Activated CD4-positive, alpha-beta T cell treated with anti-CD3 and anti-CD28 coated beads for 48 hours (primary cell): ENCODE measurements around the gene PAPOLA.
"Not testable (repeated sequence)": the region's sequence is repeated elsewhere in the genome, so short reads cannot be mapped to it uniquely, and the experiment has no call there.

Experiments used
- DNase-seq: peaks from one replicate; pipeline ENCODE4 v3.0.0-alpha.2; 2020

The PAPOLA gene

DNA sequence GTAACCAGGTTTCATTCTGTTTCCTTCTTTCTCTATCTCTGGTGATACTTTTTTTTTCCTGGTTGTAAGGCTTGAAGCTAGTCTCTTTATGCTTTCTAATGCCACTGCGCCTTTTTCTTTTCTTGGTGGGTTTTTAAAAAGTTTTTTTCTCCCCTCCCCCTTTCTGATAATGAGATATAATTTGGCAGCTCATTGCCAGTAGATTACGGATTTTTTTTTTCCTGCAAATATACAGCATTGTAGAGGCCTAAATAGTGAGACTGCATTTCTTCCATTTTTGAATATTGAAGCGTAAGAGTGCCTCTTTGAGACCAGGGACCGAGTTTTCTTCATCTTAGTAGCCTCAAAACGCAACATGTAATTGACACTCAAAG is 1.1 kb downstream of the PAPOLA start:
- no peak for DNase-seq

DNA sequence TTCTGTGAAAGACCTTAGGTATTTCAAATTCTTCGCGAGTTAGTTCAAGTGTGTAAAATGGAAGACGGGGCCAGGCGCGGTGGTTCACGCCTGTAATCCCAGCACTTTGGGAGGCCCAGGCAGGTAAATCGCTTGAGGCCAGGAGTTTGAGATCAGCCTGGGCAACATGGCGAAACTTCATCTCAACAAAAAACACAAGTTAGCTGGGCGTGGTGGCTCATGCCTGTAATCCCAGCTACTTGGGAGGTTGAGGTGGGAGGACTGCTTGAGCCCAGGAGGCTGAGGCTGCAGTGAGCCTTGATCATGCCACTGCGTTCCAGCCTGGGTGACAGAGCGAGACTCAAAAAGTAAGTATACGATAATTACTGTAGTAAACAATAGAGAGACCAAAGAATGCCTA is 2.2 kb downstream of the PAPOLA start:
- DNase-seq, result not testable (repeated sequence)

DNA sequence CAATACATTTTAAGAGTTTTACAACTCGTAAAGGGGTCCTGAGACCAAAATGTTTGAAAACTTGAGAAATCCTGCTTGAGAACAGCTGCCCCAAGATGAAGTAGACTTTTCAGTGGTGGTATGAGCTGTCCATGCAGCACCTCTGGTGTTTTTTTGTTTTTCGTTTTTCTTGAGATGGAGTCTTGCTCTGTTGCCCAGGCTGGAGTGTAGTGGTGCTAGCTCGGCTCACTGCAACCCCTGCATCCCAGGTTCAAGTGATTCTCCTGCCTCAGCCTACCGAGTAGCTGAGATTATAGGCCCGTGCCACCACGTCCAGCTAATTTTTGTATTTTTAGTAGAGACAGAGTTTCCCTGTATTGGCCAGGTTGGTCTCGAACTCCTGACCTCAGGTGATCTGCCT is 5.5 kb downstream of the PAPOLA start:
- no peak for DNase-seq

DNA sequence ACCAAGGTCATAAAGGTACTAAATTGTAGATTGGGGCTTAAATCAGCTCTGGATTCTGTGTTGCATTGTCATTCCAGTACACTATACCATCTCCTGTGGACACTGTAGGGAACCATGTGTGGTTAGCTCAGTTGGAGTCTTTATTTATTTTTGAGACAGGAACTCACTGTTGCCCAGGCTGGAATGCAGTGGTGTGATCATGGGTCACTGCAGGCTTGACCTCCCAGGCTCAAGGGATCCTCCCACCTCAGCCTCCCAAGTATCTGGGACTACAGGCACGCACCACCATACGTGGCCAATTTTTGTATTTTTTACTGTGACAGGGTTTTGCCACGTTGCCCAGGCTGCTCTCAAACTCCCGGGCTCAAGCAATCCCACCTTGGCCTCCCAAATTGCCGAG is 6.7 kb downstream of the PAPOLA start:
- DNase-seq, result no peak

DNA sequence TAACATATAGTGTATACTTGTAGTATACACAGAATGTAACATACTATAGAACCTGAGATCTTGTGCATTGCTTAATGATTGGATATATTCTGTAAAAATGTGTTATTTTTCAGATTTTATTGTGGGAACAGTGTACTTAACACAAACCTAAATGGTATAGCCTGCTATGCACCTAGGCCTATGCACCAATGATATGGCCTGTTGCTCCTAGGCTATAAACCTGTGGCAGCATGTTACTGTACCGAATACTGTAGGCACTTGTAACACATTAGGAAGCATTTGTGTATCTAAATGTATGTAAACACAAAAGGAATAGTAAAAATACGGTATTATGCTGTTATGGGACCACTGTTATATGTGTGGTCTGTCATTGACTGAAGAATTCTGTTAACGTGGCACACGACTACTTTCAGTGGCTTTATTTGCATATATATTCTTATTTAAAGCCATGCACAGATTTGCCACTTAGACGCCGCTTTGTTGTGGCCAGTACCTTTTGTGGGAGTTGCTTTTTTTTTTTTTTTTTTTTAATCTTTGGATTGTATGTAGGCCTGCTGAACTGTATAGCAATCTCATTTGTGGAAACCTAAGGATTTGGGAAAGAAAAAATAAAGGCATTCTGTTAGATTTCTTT is 7.4 kb downstream of the PAPOLA start:
- no peak for DNase-seq

DNA sequence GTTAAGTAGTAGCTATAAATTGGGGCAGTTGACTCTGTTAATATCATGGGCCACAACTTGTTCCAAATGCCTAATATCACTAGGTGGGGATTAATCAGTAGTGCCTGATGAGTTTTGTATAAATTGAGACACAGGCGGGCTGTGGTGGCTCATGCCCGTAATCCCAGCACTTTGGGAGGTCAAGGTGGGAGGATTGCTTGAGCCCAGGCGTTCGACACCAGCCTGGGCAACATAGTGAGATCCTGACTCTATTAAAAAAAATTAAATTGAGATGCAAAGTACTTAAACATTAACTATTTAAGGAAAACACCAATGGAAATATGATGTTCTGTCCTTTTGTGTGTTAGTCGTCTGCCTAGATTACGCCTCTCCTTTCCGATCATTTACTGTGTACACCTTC is 9.0 kb downstream of the PAPOLA start:
- DNase-seq, result no peak

DNA sequence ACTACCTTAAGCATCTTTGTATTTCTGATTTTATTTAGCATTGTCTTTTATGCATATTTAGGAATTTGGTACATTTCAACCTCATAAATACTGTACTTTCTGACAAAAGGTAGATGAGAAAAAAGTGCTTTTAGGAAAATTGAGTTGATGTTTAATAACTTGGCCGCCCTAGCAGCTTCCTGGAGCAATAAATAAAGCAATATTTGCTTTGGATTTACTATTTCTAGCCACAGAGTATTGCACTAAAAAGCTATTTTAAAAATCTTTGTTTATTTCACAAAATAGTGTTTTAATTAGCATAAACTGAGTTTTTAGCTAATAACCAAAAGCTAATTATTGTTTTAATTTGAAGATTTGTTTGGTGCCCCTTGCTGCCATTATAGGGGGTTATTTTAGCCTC is 9.5 kb downstream of the PAPOLA start:
- no peak for DNase-seq

DNA sequence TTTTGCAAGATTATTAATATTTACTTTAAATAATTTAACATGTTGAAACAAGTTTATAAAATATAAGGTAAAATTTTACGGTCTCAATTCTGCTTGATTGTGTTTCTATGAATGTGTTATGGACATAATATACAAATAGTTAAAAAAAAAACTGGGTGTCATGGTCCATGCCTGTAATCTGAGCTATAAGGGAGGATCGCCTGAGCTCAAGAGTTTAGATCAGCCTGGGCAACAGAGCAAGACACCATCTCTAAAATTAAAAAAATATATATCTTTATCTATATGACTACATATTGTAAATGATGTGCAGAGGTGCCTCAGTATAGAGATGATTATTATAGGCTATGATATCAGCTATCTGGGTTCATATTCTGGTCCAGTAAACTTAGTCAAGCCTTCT is 9.9 kb downstream of the PAPOLA start:
- no peak for DNase-seq

DNA sequence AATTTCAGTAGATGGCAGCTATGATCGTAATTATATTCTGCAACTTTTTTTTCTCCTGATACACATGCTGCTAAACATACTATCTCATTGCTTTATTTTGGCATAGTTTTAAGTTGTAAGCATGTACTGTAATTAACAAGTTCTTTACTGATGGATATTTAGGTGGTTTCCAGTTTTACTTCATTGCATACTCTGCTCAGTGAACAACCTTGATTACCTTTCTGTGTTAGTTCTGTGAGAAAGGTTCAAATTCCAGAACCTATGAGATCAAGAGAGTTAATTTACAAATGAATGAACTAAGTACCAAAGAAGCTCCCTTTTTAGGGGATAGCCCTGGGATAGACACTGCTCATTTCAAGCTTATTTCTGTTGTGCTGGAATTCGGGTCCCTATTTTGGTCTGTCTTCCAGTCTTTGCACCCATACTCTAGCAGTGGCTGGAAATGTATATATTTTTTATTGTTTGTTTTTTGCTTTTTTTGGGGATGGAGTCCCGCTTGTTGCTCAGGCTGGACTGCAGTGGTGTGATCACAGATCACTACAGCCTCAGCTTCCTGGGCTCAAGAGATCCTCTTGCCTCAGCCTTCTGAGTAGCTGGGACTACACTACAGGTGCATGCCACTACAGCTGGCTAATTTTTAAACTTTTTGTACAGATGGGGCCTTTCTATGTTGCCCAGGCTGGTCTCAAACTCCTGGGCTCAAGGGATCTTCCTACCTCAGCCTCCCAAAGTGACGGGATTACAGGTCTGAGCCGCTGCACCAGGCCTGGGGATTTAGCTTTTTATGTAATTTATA is 10.6 kb downstream of the PAPOLA start:
- no peak for DNase-seq

DNA sequence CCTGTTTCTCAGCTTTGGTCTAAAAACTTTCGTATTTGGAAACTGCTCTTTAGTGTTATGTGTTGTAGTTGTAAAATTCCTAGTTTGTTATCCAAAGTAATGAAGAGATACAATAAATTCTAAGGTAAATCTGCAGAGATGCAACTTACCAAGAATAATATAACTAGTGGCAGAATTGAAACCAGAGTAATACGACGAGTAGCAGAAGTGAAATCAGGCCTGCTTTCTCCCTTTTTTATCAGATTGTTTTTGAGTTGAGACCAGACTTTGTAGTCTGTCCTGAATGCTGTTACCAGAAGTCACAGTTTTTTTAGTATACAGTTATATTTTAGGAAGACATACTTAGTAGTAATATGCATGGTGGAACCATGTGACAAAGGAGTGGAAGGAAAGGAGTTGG is 12.5 kb downstream of the PAPOLA start:
- no peak for DNase-seq

DNA sequence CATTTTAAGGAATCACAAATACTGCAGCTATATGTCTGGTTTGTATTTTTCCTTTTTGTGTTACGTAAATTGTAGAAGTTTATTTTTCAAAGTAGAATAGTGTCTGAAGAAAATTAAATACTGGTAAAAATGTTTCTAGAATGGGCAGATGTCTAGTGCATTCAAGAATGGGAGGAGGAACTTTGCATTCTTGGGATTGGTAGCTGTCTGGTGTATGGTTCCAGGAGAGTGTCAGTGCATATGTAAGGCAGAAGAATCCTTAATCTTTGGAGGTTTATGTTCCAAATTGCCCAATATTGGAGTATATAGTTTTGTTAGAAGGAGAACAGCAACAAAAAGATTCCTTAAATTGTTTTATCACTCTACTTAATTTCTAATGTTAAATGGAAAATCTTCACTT is 13.5 kb downstream of the PAPOLA start:
- DNase-seq, result no peak

DNA sequence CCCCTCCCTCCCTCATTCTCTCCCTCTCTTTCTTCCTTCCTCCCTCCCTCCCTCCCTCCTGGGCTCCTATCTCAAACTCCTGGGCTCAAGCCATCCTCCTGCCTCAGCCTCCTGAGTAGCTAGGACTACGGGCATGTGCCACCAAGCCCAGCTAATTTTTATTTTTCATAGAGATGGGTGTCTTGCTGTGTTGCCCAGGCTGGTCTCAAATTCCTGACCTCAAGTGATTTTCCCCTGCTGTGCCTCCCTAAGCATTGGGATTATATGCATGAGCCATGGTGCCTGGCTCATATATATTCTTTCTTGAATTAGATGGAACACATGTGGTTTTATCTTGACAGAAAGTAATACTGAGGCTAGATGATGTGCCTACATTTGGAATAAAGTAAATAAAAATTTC is 14.2 kb downstream of the PAPOLA start:
- DNase-seq, result no peak

DNA sequence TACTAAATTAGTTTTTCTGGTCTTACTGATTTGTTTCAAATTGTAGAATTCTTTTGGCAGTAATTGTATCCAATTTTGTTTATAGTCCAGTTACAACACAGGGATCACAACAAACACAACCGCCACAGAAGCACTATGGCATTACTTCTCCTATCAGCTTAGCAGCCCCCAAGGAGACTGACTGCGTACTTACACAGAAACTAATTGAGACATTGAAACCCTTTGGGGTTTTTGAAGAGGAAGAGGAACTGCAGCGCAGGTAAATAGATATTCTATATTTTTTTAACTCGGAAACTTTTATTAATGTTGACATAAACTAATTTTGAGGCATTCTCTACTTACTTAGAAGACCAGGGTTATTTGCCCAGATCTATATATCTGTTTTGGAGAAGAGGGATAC is 17.8 kb downstream of the PAPOLA start:
- DNase-seq, result no peak

DNA sequence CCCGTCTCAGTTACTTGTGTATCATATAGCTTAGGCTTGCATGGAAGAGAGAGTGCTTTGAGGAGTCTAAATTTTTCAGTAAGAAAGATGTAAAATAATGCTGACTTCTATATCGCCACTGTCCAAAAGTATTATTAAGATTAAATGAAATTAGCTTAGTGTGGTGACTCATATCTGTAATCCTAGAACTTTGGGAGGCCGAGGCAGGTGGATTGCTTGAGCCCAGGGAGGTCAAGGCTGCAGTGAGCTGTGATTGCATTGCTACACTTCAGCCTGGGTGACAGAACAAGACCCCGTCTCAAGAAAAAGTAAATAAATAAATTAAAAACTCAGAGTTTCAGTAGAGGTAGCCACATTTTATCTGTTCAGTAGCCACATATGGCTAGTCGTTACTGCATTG is 23.3 kb downstream of the PAPOLA start:
- no peak for DNase-seq

DNA sequence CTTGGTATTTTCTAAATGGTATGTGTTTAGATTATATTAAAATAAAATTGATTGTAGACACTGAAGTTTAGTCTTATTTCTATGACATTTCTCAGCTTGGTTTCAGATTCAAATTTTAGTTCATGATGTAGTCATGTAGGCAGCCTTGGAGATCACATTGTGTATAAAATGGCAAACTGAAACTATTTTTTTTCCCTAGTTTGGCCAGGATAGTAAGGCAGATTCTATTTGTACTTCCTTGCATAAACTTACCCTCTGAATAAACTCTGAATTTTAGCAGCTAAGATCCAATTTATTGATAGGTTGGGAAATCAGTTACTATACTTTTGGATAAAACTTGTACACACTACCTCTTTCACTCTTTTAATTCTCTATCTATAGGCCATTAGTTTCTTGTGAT is 30.4 kb downstream of the PAPOLA start:
- no peak for DNase-seq

DNA sequence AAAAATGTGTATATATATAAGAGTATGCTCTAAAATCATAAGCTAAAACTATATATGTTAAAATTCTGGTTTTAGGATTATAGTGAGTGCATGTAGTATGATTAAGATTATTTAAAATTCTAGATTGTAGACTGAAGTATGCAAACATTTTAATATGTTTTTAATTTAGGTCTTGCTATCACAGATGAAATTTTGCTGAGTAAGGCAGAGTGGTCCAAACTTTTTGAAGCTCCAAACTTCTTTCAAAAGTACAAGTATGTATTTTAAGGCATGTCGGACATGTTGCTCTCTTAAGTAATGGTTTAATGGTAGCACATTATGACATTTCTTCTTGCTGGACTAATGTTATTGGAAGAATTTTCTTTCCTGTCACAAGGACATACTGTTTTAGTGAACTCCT is 34.6 kb downstream of the PAPOLA start:
- no peak for DNase-seq

DNA sequence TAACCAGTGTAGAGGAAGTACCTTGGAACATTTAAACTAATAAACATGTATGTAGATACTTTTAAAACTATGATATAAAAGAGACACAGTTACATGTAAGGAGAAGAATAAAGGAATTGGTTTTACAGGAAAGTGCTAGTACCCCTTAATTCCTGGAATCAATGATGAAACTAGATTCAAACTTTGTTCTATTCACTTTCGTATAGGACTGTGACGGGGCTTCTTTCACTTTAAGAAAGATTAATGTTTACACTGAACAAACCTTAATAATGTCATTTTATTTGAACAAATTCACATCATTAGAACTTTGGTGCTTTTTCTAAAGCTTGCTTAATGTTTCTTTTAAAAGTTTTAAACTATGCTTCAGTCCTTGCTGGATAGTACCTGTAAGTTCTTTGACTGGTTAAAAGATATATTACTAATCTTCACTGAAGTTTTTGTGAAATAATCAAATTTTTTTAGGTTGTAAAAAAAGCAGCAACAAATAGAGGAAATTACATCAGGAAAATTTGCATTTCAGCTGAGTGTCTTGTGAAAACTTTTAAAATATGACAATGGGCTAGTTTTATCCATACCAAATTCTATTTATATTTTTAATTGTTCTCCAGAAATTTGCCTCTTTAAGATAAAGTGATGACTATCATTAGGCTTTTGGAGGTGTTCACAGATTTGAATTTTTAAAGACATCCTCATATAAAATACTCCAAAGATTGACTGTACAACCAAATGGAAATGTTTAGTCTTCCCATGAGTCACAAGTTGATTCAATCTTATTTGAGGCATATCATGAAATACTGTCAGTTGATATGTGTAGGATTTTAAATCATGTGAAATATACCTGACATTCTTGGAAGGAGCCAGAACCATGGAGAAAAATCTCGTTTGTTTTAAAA is 36.2 kb downstream of the PAPOLA start:
- DNase-seq, result no peak

DNA sequence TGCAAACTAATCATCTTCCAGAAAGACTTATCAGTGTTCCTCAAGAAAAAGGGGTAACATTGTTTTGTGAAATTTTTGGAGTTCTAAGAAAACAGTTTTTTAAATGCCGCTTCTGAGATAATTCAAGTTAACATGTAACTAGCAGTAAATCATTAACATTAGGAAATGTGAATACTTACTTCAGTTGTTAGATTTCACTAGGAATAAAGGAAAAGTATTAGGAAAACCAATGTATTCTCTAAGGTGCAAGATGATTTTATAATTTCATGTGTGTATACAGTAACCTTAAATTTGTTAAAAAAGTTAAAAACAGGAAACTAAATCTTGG is 36.8 kb downstream of the PAPOLA start:
- DNase-seq, result no peak

DNA sequence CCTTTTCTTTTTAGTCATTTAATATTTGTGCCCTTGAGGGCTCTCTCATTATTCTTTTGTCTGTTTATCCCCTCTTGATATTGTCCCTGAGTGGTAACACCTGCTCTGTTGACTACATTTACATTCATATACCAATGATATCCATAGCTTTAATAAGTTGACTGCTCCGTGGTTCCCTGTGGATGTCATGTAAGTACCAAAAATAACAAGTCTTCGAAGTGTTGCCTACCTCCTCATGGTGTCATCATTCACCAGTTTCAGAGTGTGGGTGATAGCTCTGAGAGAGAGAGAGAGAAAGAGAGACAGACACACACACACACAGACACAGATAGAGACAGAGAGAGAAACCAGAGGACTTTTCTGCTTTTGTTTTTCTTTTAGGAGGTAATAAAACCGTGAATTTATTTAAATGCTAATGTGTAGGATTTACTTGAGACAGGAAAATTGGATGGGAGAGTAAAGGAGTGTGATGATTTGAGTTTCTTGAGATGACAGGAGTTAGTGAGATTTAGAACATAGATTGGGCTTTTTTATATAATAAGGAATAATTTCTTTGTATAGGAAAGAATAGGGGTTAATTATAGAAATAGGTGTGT is 52.2 kb downstream of the PAPOLA start:
- DNase-seq, result no peak

DNA sequence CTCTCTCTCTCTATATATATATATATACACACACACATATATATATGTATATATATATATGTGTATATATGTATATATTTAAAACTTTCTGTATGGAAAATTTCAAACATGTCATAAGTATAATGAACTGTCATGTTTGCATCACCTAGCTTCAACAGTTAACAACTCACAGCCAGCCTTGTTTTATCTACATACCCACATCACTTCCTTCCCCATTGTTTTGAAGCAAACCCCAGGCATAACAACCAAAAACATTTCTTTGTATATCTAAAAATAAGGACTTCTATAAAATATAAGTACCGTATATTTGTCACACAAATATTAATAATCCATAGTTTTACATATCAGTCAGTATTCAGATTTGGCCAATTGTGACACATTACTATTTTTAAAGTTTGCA is 57.4 kb downstream of the PAPOLA start:
- no peak for DNase-seq

DNA sequence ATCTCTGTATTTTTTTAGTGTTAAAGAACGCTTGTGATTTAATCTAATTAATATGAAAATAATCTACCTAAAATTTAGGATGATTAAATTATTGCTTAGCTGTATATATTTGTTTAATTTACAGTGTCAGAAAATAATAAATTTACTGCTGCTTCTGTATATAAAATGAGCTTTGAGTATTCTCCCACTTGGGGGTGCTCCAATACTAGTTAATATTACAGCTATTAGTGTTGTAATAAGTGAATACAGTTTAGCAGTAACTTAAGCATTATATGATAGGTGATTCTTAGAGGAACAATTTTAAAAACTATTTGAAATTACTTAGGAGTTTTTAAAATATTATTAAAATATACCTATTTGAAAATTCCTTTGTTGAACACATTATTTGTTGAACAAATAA is 62.2 kb downstream of the PAPOLA start:
- DNase-seq, result no peak

DNA sequence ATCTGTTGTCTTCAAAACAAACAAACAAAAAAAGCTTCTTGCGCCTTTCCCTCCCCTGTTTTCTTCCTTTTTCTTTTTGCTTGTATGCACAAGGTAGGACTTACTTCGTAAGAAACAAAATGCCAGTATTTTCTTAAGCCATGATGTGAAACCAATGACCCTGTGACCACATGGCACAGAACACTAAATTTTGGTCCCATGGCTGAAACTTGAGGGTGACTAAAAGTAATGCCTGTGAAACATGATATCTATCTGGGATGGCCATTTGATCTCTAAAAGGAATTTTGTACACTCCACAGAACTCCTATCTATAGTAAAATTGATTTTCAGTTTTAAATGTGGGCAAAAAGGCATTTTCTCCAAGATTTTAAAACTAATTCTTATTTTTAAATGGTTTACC is 63.6 kb downstream of the PAPOLA start:
- DNase-seq, result no peak

DNA sequence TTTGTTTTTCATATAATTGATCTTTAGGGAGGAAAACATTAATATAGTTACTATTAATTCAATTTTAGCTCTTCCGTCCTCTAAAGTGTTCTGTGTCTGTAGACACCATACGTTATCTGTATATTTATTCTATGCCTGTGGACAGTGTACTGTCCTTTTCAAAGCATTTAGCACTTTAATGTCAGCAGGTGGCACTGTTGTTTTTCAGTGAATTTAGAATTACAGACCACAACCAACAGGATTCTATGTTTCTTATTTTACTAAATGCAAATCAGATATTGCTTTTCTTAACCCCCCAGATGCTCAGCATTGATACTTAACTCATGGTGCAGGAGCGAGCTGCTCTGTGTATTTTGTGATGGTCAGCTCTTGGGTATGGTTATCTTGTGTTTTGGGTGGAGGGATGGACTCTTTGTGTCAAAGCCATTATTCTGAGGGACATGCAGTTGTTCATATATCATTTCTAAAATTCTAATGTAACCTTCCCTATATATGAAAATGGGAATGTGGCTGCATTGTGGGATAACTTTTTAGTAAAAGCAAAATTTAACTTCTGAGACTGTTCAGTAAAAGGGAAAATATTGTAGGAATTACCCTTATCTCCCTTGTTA is 65.2 kb downstream of the PAPOLA start:
- no peak for DNase-seq
